Heart right ventricle (tissue), 16 donors: ENCODE results near the gene CDC25A. TPM values are rescaled to one million over a fixed set of nuclear protein-coding genes. Genes with fewer than 3 reads are reported as not detected.

Experiments
- ATAC-seq, 8 donors: fragments of 200-7000 bp; cut with Tn5 transposase; one replicate each; pipeline ENCODE4 v1.9.1; 2020; ENCODE audit warnings: mild to moderate bottlenecking in 8 of 8, moderate library complexity in 8 of 8, moderate number of reproducible peaks in 1 of 8
- DNase-seq, 2 donors: peaks; one replicate each; pipeline ENCODE4 v3.0.0-alpha.2; 2020
- H3K27ac ChIP-seq, 10 donors: fragments of 200-600 bp; sonication (generic) in 2 of 10; one replicate each; pipeline versions ENCODE4 v1.5.0 to v1.8.0; 2020 to 2022; ENCODE audit warnings: mild to moderate bottlenecking in 3 of 10
- H3K27me3 ChIP-seq, 7 donors: fragments of 200-600 bp; one replicate each; pipeline ENCODE4 v1.8.0; 2021 to 2022; ENCODE audit warnings: mild to moderate bottlenecking in 2 of 7
- H3K36me3 ChIP-seq, 9 donors: fragments of 200-600 bp; sonication (generic) in 1 of 9; one replicate each; pipeline versions ENCODE4 v1.5.0 to v1.8.0; 2020 to 2022; ENCODE audit warnings: mild to moderate bottlenecking in 2 of 9
- H3K4me1 ChIP-seq, 9 donors: fragments of 200-600 bp; sonication (generic) in 1 of 9; one replicate each; pipeline versions ENCODE4 v1.5.0 to v1.8.0; 2020 to 2022; ENCODE audit warnings: mild to moderate bottlenecking in 4 of 9
- H3K4me3 ChIP-seq, 10 donors: fragments of 200-600 bp; sonication (generic) in 2 of 10; one replicate each; pipeline versions ENCODE4 v1.5.0 to v1.8.0; 2020 to 2022; ENCODE audit warnings: mild to moderate bottlenecking in 7 of 10, moderate library complexity in 2 of 10
- H3K9me3 ChIP-seq, 11 donors: fragments of 200-600 bp in 10 of 11; sonication (generic) in 2 of 11; one replicate each; pipeline versions ENCODE4 v1.5.0 to v1.8.0; 2013 to 2022; ENCODE audit warnings: mild to moderate bottlenecking in 2 of 11, control low read depth in 1 of 11, moderate library complexity in 1 of 11
- CTCF ChIP-seq, 9 donors: fragments of 200-600 bp; sonication (generic) in 2 of 9; IDR thresholded peaks; one replicate each; pipeline versions ENCODE4 v1.5.0 to v1.8.0; 2021 to 2022; ENCODE audit warnings: antibody characterized with exemption in 9 of 9, mild to moderate bottlenecking in 5 of 9, moderate library complexity in 1 of 9
- WGBS, 2 donors: extraction: QIAGEN DNeasy Blood & Tissue Kit; methylation state at CpG; one replicate each; pipeline ENCODE4 v1.1.7; 2013; ENCODE audit warnings: inconsistent platforms in 1 of 2; 5-methylcytosine and 5-hydroxymethylcytosine counted together
- intact Hi-C, 10 donors: fragments of 100-400 bp; cut with DNase I; formaldehyde crosslinking; loops; one replicate each; pipeline versions ENCODE4 v1.11.1 to v1.14.2; 2022
- microRNA-seq, 2 donors: library from miRNA; unstranded; fragments of <30 nt; microRNA quantifications; one replicate each; pipeline ENCODE4 v1.2.0, GENCODE V29; 2021
- polyA plus RNA-seq, 2 donors: library from polyadenylated mRNA; stranded (reverse); fragments of 200-250 nt; gene quantifications; one replicate each; pipeline ENCODE4 v1.2.3, GENCODE V29; 2013
- total RNA-seq, 10 donors: library from RNA; stranded (reverse); fragmentation: NEBNext Ultra II Directional in 3 of 10; extraction: Animal tissue kit (Norgen Biotek cat#: 25700) in 3 of 10; gene quantifications; one replicate each; pipeline versions ENCODE4 v1.2.1 to v1.2.4, GENCODE V29; 2021 to 2023
- donor health status: Arrhythmogenic right ventricular cardiomyopathy.
- donor health status: ischemic (EF 13 %, LVEDD 7.1; RV severe dilation, severe dysfunction).
- donor health status: healthy with polysubstance abuse.
- donor health status: DM: no; HTN: yes; CAD: no.
- donor health status: DM: no; HTN: no; CAD: no.
- donor health status: ischemic (EF 25% LVEDD 6.9; RV normal size, moderate dysfunction).
- donor health status: ischemic (EF 25% LVEDD 5.7; RV mildly dilated, moderate dysfunction).
- donor health status: healthy.
- donor health status: DM: yes; HTN: yes; CAD: no.
- donor health status: Ischemic cardiomyopathy.
- donor health status: ischemic (EF 35%, LVEDD 5.7; RV mildly dilated, moderate dysfunction).
- donor health status: nonischemic (EF 11% LVEDD 7.7; RV severe dilation, severe dysfunction).
- donor health status: DM: yes; HTN: yes; CAD: no.
- donor health status: PGD.
- donor health status: ischemic (EF 29% LVEDD 5.4; RV normal size, mild dysfunction).
- donor health status: nonischemic (EF 23%, LVEDD 6.1; RV moderate dilation, normal function).

The CDC25A gene
- total and polyA plus RNA-seq, 12 donors = 0.20 to 3.2 (median 0.99) TPM

GRCh38 chr3:48107227-48107626 lies 81.0 kb downstream of the CDC25A start:
- no peaks in the 10 kb centered on the region for H3K27me3 ChIP-seq
- DNase-seq (no peak), ATAC-seq (no peak)
- peaks cover 0 to 5% (median 0%) of the 10 kb centered on the region in 9 donors for H3K4me1 ChIP-seq
- intact Hi-C loops = no loop called here
- no peak for TF ChIP-seq CTCF (IDR thresholded peaks at IDR 0.05)
- 88 to 94% methylated on average over 3 of the region's 3 CpGs for WGBS, 2 donors
- H3K9me3 ChIP-seq = peaks cover 0 to 11% (median 0%) of the 10 kb centered on the region in 11 donors
- H3K4me3 ChIP-seq = no peak overlapping the region
- no peaks in the 10 kb centered on the region for H3K36me3 ChIP-seq
- no peak overlapping the region for H3K27ac ChIP-seq

Small RNA genes lying within 50 kb of the gene (microRNA-seq; reads per million reads assigned to microRNA genes)
- gene MIR4443 = 2.0 to 2.4 reads per million in 2 donors

Other genes with a start within 250 kb of the CDC25A start
- gene MAP4, start 172.0 kb downstream of the CDC25A start, total RNA-seq = 1,000 to 10,000 TPM in 5 of 10 donors, 100 to 1,000 TPM in 5; 451 to 1,345 (median 982) TPM
- 100 to 1,000 TPM; 141 to 248 TPM for gene MAP4, start 172.0 kb downstream of the CDC25A start, polyA plus RNA-seq
- 1 to 10 TPM in 1 of 10 donors, under 1 TPM in 4, not detected in 5; 0.33 to 3.3 (median 0.42) TPM for gene CAMP, start 35.1 kb upstream of the CDC25A start, total RNA-seq
- 1 to 10 TPM; 2.3 to 4.1 TPM for gene CAMP, start 35.1 kb upstream of the CDC25A start, polyA plus RNA-seq
- gene ZNF589, start 52.7 kb upstream of the CDC25A start, total RNA-seq = 1 to 10 TPM; 3.6 to 7.0 (median 4.4) TPM
- gene ZNF589, start 52.7 kb upstream of the CDC25A start, polyA plus RNA-seq = 1 to 10 TPM; 2.9 to 5.9 TPM
- gene NME6, start 113.0 kb upstream of the CDC25A start, total RNA-seq = 10 to 100 TPM; 15.9 to 25.7 (median 20.4) TPM
- 10 to 100 TPM in 1 of 2 donors, 1 to 10 TPM in 1; 9.1 to 15.5 TPM for gene NME6, start 113.0 kb upstream of the CDC25A start, polyA plus RNA-seq
- not detected for gene SPINK8, start 145.2 kb upstream of the CDC25A start, total RNA-seq
- gene SPINK8, start 145.2 kb upstream of the CDC25A start, polyA plus RNA-seq = not detected
- under 1 TPM in 1 of 10 donors, not detected in 9; 0.28 TPM for gene FBXW12, start 183.8 kb upstream of the CDC25A start, total RNA-seq
- under 1 TPM in 1 of 2 donors, not detected in 1; 0.29 TPM for gene FBXW12, start 183.8 kb upstream of the CDC25A start, polyA plus RNA-seq
- 10 to 100 TPM; 27.7 to 67.3 (median 32.4) TPM for gene PLXNB1, start 241.7 kb upstream of the CDC25A start, total RNA-seq
- 100 to 1,000 TPM in 1 of 2 donors, 10 to 100 TPM in 1; 30.1 to 135 TPM for gene PLXNB1, start 241.7 kb upstream of the CDC25A start, polyA plus RNA-seq